Keratinocyte (primary cell): Measurements from ENCODE around the gene TMC2. TPM values are rescaled to one million over a fixed set of nuclear protein-coding genes. Genes with fewer than 3 reads are reported as not detected.

Experiments used
- DNase-seq: peaks from one replicate; pipeline ENCODE4 v3.0.0-alpha.2; 2011; ENCODE audit warnings: low read depth, missing footprints, low spot score
- FAIRE-seq: peaks from 2 replicates; lab custom pipeline; 2011; peaks lifted over from hg19 to GRCh38; lab: Jason Lieb, UNC
- H2AFZ ChIP-seq: 2 replicates; pipeline ENCODE4 v1.6.0; 2012; ENCODE audit warnings: low read length, control low read depth, inconsistent platforms; ENCODE audit not compliant: control insufficient read depth
- H3K27ac ChIP-seq: 2 replicates; pipeline ENCODE4 v1.5.1; 2011; ENCODE audit warnings: low read length; ENCODE audit not compliant: control insufficient read depth, insufficient read depth
- H3K27me3 ChIP-seq: 3 replicates; pipeline ENCODE4 v1.6.0; 2011; ENCODE audit warnings: low read length; ENCODE audit not compliant: control insufficient read depth, insufficient read depth; ENCODE audit errors: extremely low read depth
- H3K36me3 ChIP-seq, 2 experiments: 2 replicates in 1 of 2; 3 replicates in 1 of 2; pipeline ENCODE4 v1.5.1; 2011; ENCODE audit warnings: low read length in 2 of 2, mild to moderate bottlenecking in 1 of 2; ENCODE audit not compliant: control insufficient read depth in 2 of 2, insufficient read depth in 2 of 2; ENCODE audit errors: extremely low read depth in 1 of 2
- H3K4me1 ChIP-seq: 3 replicates; pipeline ENCODE4 v1.5.1; 2011; ENCODE audit warnings: low read length; ENCODE audit not compliant: control insufficient read depth, insufficient read depth; ENCODE audit errors: extremely low read depth
- H3K4me2 ChIP-seq: 3 replicates; pipeline ENCODE4 v1.6.0; 2011; ENCODE audit warnings: low read depth, low read length; ENCODE audit not compliant: control insufficient read depth, insufficient read depth; ENCODE audit errors: extremely low read depth
- H3K4me3 ChIP-seq, 3 experiments: fragments of 200-600 bp in 1 of 3; sonication (generic) in 1 of 3; 2 replicates in 2 of 3; 3 replicates in 1 of 3; pipeline ENCODE4 v1.5.1; 2011 to 2016; ENCODE audit warnings: low read length in 3 of 3, mild to moderate bottlenecking in 3 of 3, control low read depth in 2 of 3, inconsistent platforms in 1 of 3, low read depth in 1 of 3, mixed read lengths in 1 of 3, mixed run types in 1 of 3, moderate library complexity in 1 of 3; ENCODE audit not compliant: control insufficient read depth in 2 of 3, insufficient read depth in 2 of 3; ENCODE audit errors: extremely low read depth in 1 of 3
- H3K79me2 ChIP-seq: 2 replicates; pipeline ENCODE4 v1.6.0; 2012; ENCODE audit warnings: low read length; ENCODE audit not compliant: control insufficient read depth, insufficient read depth
- H3K9ac ChIP-seq: 3 replicates; pipeline ENCODE4 v1.6.0; 2011; ENCODE audit warnings: low read length; ENCODE audit not compliant: control insufficient read depth, insufficient read depth; ENCODE audit errors: extremely low read depth
- H3K9me1 ChIP-seq: 3 replicates; pipeline ENCODE4 v1.6.0; 2011; ENCODE audit warnings: low read length; ENCODE audit not compliant: control insufficient read depth, insufficient read depth; ENCODE audit errors: extremely low read depth
- H3K9me3 ChIP-seq: 2 replicates; pipeline ENCODE4 v1.5.1; 2012; ENCODE audit warnings: low read depth, low read length; ENCODE audit not compliant: control insufficient read depth
- H4K20me1 ChIP-seq: 3 replicates; pipeline ENCODE4 v1.6.0; 2011; ENCODE audit warnings: low read length; ENCODE audit not compliant: control insufficient read depth, insufficient read depth; ENCODE audit errors: extremely low read depth
- EZH2 ChIP-seq: IDR thresholded peaks from one replicate; pipeline ENCODE4 v1.6.1; 2012; ENCODE audit warnings: inconsistent platforms, mild to moderate bottlenecking, low read length, moderate library complexity
- dilution Hi-C: fragments of 300-500 bp; cut with MboI; formaldehyde crosslinking; loops from one replicate; pipeline ENCODE4 v1.7.0; 2020; ENCODE audit warnings: low sequenced_read_pairs; ENCODE audit not compliant: extremely low pct_ligation_motif_present
- polyA plus RNA-seq, 5 experiments: library from polyadenylated mRNA; depleted of rRNA in 3 of 5; stranded (reverse) in 3 of 5; stranded (forward) in 1 of 5; unstranded in 1 of 5; fragments of >200 nt; gene quantifications; 1 replicate in 1 of 5; 2 replicates in 3 of 5; 3 replicates in 1 of 5; pipeline versions ENCODE4 v1.2.1 to v1.2.3, GENCODE V29; 2011 to 2012; ENCODE audit warnings: missing spikeins in 2 of 5, low read depth in 1 of 5, low replicate concordance in 1 of 5
- TF ChIP-seq, protein P1 (sequence below), 3 experiments: IDR thresholded peaks in 1 of 3; conservative IDR thresholded peaks in 1 of 3; optimal IDR thresholded peaks in 1 of 3; 2 replicates in 2 of 3; 3 replicates in 1 of 3; pipeline versions ENCODE3 to v1.5.1; 2011; ENCODE audit warnings: low read length in 3 of 3, mild to moderate bottlenecking in 3 of 3, moderate library complexity in 2 of 3, control low read depth in 1 of 3, inconsistent platforms in 1 of 3; ENCODE audit not compliant: insufficient read depth in 2 of 3; ENCODE audit errors: extremely low read depth in 1 of 3

TMC2 gene
- polyA plus RNA-seq, 1 donor (not counting 4 experiments of a cell fraction or from before 2014, with no cell fraction given), result not detected

DNA sequence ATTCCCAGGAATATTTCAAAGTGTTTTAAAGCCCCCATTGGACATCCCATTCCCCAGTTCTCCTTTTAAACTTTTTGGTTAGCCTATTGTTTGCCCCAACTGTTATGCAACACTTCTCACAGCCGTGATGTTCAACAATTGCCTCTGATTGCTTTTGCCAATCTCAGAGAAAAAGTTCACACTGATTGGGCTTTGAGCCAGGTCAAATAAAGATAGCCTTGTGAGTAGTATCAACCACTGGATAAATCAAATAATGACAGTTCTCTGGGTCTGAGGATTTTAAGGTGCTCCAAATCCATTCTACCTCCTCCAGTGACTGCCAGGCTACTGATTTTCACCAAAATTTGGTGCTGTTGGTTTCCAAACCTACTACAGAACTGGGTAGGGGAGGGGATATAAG, 97.0 kb downstream of the TMC2 start:
- Histone ChIP-seq H3K9me1 (no peaks in the 10 kb centered on the region), H3K9ac (no peak overlapping the region), H4K20me1 (no peaks in the 10 kb centered on the region), H3K36me3 (no peaks in the 10 kb centered on the region), H3K4me3 (no peak overlapping the region), H3K79me2 (no peaks in the 10 kb centered on the region), H3K27me3 (peaks cover 9% of the 10 kb centered on the region), H2AFZ (no peak overlapping the region), H3K9me3 (no peaks in the 10 kb centered on the region), H3K27ac (no peak overlapping the region), H3K4me1 (no peaks in the 10 kb centered on the region), H3K4me2 (no peak overlapping the region)
- dilution Hi-C loops, result no loop called here
- FAIRE-seq, result no peak
- no peak for TF ChIP-seq EZH2
- DNase-seq, result no peak

GRCh38 chr20:2637246-2637645, 100.9 kb downstream of the TMC2 start:
- no peak overlapping the region for H3K4me3 ChIP-seq
- H3K36me3 ChIP-seq, result no peaks in the 10 kb centered on the region
- H3K27me3 ChIP-seq, result peaks cover 9% of the 10 kb centered on the region
- FAIRE-seq, result no peak
- no peak overlapping the region for H3K27ac ChIP-seq
- dilution Hi-C loops, result no loop called here
- TF ChIP-seq, protein P1, sequence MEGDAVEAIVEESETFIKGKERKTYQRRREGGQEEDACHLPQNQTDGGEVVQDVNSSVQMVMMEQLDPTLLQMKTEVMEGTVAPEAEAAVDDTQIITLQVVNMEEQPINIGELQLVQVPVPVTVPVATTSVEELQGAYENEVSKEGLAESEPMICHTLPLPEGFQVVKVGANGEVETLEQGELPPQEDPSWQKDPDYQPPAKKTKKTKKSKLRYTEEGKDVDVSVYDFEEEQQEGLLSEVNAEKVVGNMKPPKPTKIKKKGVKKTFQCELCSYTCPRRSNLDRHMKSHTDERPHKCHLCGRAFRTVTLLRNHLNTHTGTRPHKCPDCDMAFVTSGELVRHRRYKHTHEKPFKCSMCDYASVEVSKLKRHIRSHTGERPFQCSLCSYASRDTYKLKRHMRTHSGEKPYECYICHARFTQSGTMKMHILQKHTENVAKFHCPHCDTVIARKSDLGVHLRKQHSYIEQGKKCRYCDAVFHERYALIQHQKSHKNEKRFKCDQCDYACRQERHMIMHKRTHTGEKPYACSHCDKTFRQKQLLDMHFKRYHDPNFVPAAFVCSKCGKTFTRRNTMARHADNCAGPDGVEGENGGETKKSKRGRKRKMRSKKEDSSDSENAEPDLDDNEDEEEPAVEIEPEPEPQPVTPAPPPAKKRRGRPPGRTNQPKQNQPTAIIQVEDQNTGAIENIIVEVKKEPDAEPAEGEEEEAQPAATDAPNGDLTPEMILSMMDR (optimal IDR thresholded peaks at IDR 0.05 in 1 of 3, IDR thresholded peaks at IDR 0.05 in 1 of 3, conservative IDR thresholded peaks at IDR 0.05 in 1 of 3; ENCODE audit: extremely low read depth in 1 of 3, insufficient read depth in 2 of 3, low read length in 3 of 3), result no peak
- TF ChIP-seq EZH2, result no peak
- no peaks in the 10 kb centered on the region for H3K9me3 ChIP-seq
- no peaks in the 10 kb centered on the region for H3K79me2 ChIP-seq
- no peak overlapping the region for H3K9ac ChIP-seq
- H3K4me1 ChIP-seq, result no peaks in the 10 kb centered on the region
- DNase-seq, result no peak
- no peak overlapping the region for H2AFZ ChIP-seq
- H4K20me1 ChIP-seq, result no peaks in the 10 kb centered on the region
- no peak overlapping the region for H3K4me2 ChIP-seq
- no peaks in the 10 kb centered on the region for H3K9me1 ChIP-seq

- Histone ChIP-seq H3K4me2 (no peak overlapping the region), H3K79me2 (no peaks in the 10 kb centered on the region), H3K9me1 (no peaks in the 10 kb centered on the region), H3K27ac (no peak overlapping the region), H3K4me1 (no peaks in the 10 kb centered on the region), H3K9ac (no peak overlapping the region), H3K4me3 (no peak overlapping the region), H2AFZ (no peak overlapping the region), H4K20me1 (no peaks in the 10 kb centered on the region), H3K36me3 (peaks cover 2 to 3% of the 10 kb centered on the region in 2 experiments), H3K27me3 (no peaks in the 10 kb centered on the region), H3K9me3 (no peaks in the 10 kb centered on the region)
- dilution Hi-C loops, result no loop called here
- TF ChIP-seq, protein P1 (optimal IDR thresholded peaks at IDR 0.05 in 1 of 3, IDR thresholded peaks at IDR 0.05 in 1 of 3, conservative IDR thresholded peaks at IDR 0.05 in 1 of 3; ENCODE audit: extremely low read depth in 1 of 3, insufficient read depth in 2 of 3, low read length in 3 of 3), result no peak
- no peak for TF ChIP-seq EZH2
- no peak for DNase-seq
- FAIRE-seq, result no peak
Observed at GRCh38 chr20:2640260-2640659, 103.9 kb downstream of the TMC2 start.
